ENCODE measurements around the gene IDI2.
"Not testable (repeated sequence)": the region's sequence is repeated elsewhere in the genome, so short reads cannot be mapped to it uniquely, and the experiment has no call there.

The IDI2 gene

GRCh38 chr10:1045415-1045814 is 19.8 kb upstream of the IDI2 start:
- no peak for DNase-seq

- DNase-seq: no peak
Measured at GRCh38 chr10:1044964-1045363, 19.3 kb upstream of the IDI2 start.

- no peak for DNase-seq
Measured at GRCh38 chr10:1044146-1044545, 18.5 kb upstream of the IDI2 start.

- DNase-seq: no peak
Measured at GRCh38 chr10:1043532-1043995, 17.9 kb upstream of the IDI2 start.

GRCh38 chr10:1041514-1041913 is 15.9 kb upstream of the IDI2 start:
- no peak for DNase-seq

- DNase-seq: no peak
Measured at GRCh38 chr10:1040133-1040532, 14.5 kb upstream of the IDI2 start.

- DNase-seq: not testable (repeated sequence)
Measured at GRCh38 chr10:1038769-1039168, 13.1 kb upstream of the IDI2 start.

GRCh38 chr10:1037098-1037497 is 11.4 kb upstream of the IDI2 start:
- no peak for DNase-seq

GRCh38 chr10:1036341-1036791 is 10.7 kb upstream of the IDI2 start:
- no peak for DNase-seq

GRCh38 chr10:1035201-1035600 is 9.5 kb upstream of the IDI2 start:
- no peak for DNase-seq

GRCh38 chr10:1034758-1035157 is 9.1 kb upstream of the IDI2 start:
- DNase-seq: no peak

GRCh38 chr10:1033601-1034000 is 7.9 kb upstream of the IDI2 start:
- DNase-seq: no peak

- no peak for DNase-seq
Measured at GRCh38 chr10:1029838-1030237, 4.2 kb upstream of the IDI2 start.

GRCh38 chr10:1026578-1026977 is 919 bp upstream of the IDI2 start:
- DNase-seq: no peak

- DNase-seq: no peak
Measured at GRCh38 chr10:1024103-1024502, 1.6 kb downstream of the IDI2 start.

- no peak for DNase-seq
Measured at GRCh38 chr10:1022413-1022812, 3.2 kb downstream of the IDI2 start.

- DNase-seq: no peak
Measured at GRCh38 chr10:1020958-1021357, 4.7 kb downstream of the IDI2 start.

GRCh38 chr10:1020460-1020859 is 5.2 kb downstream of the IDI2 start:
- no peak for DNase-seq

- DNase-seq: no peak
Measured at GRCh38 chr10:1019362-1019761, 6.3 kb downstream of the IDI2 start.

GRCh38 chr10:1015688-1016087 is 10.0 kb downstream of the IDI2 start:
- DNase-seq: no peak

GRCh38 chr10:1011696-1012095 is 14.0 kb downstream of the IDI2 start:
- no peak for DNase-seq

GRCh38 chr10:1010703-1011102 is 15.0 kb downstream of the IDI2 start:
- no peak for DNase-seq

GRCh38 chr10:1009947-1010346 is 15.7 kb downstream of the IDI2 start:
- DNase-seq: not testable (repeated sequence)

- no peak for DNase-seq
Measured at GRCh38 chr10:1009071-1009494, 16.6 kb downstream of the IDI2 start.

- DNase-seq: no peak
Measured at GRCh38 chr10:1007583-1007982, 18.1 kb downstream of the IDI2 start.

- no peak for DNase-seq
Measured at GRCh38 chr10:1006573-1006972, 19.1 kb downstream of the IDI2 start.

All from COR-L47 (cell line).